DMS153 (cell line): Measurements from ENCODE around the gene YWHAE.
"Not testable (repeated sequence)": the region's sequence is repeated elsewhere in the genome, so short reads cannot be mapped to it uniquely, and the experiment has no call there.

Experiments used
- DNase-seq: peaks from one replicate; lab custom pipeline; 2025; lab: John Stamatoyannopoulos, UW

The YWHAE gene

DNA sequence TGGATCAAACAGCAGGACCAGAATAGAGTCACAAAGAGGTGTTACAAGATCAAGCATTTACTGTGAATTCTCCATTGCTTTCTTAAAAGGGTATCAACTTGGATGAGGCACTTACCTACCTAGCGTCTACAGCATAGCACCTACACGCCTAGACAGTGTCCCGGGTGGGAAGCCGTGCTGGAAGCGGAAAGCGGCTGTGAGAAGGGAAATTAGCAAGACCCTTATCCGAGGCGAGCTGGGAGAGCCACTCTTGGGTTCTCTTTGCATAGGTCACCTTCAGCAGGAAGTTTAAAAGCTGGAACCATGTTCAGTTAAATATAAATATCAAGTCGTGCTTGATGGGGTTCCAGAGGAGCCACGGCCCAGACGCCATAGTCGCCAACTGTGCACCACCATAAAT, 74.3 kb downstream of the YWHAE start:
- no peak for DNase-seq

DNA sequence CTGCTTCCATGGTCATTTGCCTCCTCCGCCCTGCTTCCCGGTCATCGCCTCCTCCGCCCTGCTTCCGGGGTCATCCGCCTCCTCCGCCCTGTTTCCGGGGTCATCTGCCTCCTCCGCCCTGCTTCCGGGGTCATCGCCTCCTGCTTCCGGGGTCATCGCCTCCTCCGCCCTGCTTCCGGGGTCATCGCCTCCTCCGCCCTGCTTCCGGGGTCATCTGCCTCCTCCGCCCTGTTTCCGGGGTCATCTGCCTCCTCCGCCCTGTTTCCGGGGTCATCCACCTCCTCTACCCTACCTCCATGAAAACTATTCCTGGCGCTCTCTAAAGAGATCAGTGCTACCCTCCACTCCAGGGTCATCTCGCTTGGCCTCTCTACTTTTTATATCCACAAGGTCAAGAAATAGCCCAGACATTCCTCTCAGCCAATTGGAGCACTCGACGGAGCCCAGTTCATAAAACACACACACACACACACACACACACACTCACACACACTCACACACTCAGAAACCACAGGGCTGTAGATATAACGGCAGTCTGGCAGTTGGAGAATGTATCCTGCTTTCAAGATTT, 75.7 kb downstream of the YWHAE start:
- no peak for DNase-seq

DNA sequence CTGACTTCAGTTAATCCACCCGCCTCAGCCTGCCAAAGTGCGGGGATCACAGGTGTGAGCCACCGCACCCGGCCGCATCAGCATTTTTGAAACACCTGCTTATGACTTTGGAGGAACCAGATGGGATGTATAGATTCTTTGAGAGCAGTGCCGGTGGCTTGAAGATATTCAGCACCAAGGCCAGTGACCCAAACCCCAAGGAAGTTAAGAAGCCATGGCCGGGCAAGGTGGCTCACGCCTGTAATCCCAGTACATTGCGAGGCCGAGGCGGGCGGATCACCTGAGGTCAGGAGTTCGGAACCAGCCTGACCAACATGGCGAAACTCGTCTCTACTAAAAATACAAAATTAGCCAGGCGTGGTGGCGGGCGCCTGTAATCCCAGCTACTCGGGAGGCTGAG, 76.7 kb downstream of the YWHAE start:
- DNase-seq: no peak

DNA sequence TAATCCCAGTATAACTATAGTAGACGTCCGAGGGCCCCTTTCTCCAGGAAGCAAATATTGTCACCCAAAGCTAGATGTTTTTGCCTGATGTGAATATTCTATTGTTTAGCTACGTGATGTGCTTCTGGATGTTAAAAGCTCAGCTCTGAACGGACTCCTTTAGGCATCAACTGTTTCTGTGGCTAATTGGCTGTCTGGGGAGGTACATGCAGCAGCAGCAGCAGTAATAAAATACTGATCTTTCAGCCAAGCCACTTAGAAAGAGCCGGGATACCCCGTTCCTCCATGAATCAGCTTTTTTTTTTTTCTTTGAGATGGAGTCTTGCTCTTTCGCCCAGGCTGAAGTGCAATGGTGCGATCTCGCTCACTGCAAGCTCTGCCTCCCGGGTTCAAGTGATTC, 77.5 kb downstream of the YWHAE start:
- DNase-seq: no peak

DNA sequence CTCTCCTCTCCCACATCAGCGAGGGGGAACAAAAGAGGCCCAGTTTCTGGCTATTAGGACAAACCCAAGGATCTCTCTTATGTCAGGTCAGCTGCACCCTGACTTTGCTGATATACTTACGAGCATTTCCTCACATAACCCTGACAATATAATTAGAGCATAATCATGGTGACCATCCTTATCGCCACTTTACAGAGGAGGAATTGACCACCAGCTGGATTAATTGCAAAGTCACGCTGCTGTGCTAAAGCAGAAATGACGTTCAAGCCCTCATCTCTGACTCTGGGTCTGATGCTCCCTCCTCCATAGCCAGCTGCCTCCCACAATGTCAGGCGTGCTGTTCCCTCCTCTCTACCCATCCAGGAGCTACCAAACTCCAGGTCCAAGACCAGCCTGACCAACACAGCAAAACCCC, 78.0 kb downstream of the YWHAE start:
- DNase-seq: no peak

DNA sequence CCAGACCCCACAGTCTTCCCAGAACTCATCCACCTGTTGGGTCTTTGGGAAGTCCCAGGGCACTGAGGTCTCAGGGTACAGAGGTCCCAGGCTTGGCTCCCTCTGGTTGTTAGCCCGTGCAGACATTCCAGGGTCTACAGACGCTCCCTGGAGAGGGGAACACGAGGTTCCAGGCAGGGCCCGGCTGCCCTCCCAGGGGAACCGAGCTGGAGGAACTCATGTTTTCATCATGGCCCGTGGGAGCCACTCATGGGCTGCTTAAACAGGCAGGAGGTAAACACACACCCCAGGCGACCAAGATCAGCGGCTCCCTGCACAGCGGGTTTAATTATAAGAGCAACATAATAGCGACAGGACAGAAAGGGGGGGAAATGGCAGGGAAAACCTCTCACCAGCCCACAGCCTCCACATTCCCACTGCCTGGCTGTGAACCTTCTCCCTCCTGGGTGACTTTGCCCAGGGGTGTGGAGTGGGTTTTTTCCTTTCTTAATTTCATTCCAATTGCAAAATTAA, 84.1 kb downstream of the YWHAE start:
- peak; percentile 41 for DNase-seq

DNA sequence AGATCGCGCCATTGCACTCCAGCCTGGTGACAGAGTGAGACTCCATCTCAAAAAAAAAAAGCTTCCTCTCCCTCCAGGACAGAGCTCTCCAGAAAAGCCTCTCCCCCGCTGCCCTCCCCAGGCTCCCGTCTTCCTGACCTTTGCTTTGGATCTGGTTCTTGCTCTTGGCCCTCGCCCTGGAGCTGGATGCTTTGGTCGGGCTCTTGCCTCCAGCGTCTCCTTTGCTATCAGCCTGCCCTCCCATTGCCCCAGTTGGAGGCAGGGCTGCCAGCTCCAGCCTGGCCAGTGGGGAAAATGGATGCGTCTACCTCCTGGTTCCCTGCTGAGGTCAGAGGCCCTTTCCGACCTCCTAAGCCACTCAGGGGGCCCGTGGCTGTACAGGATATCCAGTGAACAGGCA, 84.6 kb downstream of the YWHAE start:
- DNase-seq: no peak

DNA sequence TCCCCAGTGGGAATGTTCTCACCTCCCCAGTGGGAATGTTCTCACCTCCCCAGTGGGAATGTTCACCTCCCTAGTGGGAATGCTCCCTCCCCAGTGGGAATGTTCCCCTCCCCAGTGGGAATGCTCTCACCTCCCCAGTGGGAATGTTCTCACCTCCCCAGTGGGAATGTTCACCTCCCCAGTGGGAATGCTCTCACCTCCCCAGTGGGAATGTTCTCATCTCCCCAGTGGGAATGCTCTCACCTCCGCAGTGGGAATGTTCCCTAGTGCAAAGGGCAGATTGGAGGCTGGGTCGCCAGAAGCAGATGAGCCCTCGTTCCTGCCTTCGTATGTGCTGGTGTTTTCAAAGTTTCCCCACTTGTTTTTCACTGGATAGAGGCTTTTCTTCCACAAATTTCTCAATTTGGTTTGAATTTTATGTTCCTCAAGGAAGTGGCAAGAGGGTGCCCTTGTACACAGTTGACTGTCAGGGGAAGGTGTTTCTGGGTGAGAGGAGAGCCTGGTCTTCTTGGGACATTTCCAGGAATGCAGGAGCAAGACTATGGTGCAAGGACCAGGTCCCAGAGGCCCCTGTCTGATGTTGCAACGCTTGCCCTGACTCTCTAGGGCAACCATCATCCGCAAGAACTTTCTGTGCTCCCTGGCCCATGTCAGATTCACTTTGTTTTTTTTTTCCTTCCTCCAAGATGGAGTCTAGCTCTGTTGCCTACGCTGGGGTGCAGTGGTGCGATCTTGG, 86.6 kb downstream of the YWHAE start:
- DNase-seq: no peak

DNA sequence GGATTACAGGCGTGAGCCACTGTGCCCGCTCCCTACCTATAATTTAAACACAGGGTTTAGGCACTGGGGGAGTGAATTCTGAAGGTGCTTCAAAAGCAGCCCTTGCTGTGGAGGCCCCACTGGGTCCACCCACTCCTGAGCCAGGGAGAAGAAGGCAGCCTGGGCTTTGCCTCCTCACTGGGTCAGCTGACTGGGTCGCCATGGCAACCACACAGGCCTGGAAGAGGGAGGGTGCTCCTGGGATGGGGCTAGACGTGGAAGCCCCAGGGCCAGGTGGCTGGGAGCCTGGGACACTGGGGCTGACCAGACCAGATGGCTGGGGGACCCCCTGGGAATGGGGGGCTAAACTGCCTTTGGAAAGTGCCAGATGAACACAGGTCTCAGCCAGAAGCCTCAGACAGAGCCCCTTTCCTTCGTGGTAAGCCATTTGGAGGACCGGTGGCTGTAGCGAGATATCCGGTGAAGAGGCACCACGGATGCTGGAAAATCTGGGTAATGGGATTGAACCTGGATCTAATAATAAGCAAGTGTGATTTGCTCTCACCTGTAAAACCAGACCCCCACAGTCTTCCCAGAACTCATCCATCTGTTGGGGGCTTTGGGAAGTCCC, 87.7 kb downstream of the YWHAE start:
- DNase-seq: no peak

DNA sequence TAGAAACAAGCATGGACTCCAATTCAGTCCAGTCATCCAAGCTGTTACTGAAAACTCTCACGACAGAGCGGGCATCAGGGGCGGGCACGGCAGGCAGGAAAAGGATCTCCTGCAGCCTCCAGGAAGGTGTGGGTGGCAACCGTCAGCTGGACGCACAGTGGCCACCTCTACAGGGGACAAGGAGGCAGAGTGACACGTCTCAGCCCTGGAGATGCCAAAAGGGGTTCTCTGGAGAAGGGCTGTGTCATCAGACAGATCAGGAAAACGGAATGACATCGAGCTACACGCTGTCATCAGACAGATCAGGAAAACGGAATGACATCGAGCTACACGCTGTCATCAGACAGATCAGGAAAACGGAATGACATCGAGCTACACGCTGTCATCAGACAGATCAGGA, 92.2 kb downstream of the YWHAE start:
- not testable (repeated sequence) for DNase-seq

DNA sequence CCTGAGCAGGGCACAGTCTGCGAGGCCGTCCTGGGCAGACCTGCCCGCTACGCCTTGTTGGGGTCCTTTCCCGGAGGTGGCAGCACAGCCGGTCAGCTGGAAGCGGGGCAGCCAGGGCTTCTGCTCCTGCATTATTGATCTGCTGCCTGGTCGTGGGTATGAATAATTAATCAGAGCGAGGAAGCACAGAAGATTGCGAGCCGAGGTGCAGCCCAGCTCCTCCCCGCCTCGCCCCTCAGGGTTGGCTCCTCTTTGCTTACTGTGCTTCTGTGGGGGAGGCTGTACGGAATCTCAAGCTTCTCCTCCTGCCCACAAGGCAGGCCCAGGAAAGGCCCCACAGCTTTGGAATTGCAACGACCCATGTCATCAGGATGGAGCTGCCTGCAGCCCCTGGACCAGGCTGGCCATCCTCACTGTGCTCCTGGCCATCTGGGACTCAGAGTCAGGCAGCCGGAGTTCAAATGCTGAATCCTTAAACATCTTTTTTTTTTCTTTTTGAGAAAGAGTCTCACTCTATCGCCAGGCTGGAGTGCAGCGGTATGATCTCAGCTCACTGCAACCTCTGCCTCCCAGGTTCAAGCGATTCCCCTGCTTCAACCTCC, 95.0 kb downstream of the YWHAE start:
- no peak for DNase-seq

DNA sequence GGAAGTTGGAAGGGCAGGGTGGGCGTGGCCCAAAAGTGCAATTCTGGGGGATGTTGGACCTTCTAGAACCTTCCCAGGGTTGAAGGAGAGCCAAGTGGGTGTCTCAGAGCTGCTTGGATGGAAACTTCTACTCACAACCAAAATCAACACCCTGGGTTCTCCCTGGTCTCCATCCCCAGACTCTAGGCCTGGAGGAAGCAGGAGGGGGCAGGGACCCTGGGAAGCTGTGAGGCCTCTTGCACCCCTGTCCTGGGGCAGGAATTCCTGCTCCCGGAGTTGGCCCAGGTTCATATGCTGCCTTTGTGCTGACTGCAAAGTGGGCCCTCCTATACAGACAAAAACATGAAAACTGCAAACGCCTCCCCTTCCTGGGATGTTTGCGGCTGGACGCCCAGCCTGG, 95.5 kb downstream of the YWHAE start:
- no peak for DNase-seq

DNA sequence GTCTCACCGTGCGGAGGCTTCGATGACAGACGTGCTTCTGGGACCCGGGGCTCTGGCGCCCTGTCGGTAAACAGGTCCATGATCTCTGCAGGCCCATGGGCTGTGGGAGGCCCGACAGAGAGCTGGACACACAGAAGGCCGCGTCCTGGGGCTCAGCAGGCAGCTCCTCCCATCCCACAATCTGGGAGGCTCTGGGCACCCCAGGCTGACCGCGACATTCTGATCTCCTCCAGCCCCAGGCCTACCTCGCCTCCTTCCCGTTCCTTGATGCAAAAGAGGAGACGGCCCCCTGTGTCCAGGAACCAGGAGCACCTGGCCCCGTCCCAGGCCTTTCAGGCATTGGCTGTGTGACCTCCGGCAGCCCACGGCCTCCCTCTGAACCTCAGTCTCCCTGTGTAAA, 97.3 kb downstream of the YWHAE start:
- DNase-seq: no peak

DNA sequence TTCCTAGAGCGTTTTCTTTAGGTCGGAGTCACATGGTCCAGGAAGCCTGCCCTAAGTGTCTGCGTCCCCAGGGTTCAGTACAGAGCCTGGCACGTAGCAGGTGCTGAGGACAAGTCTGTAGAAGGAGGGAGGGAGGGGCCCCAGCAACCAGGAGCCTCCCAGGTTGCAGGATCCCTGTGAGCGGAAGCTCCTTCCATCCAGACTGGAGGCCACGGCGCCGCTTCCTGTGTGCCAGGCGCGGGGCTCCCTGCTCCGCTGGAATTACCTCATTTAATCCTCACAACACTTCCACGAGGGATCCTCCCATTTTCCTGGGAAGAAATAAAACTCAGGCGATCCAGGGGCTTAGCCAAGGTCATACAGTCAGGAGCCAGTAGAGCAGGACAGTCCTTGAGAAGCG, 98.5 kb downstream of the YWHAE start:
- DNase-seq: no peak

DNA sequence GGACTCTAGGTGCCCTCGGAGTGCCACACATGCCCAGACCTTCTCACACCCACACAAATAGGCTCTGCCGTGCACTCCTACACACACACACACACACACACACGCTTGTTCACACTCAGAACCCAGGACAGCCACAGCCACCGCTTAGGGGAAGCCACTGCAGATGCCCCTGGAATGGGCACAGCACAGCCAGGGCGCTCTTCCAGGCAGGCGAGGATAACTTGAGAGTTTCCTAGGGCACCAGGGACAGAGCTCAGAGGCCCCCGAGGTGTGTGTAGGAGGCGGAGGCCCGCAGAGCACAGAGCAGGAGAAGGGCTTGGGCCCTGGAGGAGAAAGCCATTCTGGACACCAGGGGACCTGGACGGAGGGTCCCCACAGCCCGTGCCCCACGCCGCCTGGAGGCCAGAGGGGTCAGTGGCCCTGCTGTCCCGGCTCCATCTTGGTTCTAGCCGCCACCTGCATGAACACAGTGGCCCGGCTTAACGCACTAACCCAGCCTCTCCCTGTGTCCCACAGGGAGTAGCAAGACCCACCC, 99.6 kb downstream of the YWHAE start:
- no peak for DNase-seq

DNA sequence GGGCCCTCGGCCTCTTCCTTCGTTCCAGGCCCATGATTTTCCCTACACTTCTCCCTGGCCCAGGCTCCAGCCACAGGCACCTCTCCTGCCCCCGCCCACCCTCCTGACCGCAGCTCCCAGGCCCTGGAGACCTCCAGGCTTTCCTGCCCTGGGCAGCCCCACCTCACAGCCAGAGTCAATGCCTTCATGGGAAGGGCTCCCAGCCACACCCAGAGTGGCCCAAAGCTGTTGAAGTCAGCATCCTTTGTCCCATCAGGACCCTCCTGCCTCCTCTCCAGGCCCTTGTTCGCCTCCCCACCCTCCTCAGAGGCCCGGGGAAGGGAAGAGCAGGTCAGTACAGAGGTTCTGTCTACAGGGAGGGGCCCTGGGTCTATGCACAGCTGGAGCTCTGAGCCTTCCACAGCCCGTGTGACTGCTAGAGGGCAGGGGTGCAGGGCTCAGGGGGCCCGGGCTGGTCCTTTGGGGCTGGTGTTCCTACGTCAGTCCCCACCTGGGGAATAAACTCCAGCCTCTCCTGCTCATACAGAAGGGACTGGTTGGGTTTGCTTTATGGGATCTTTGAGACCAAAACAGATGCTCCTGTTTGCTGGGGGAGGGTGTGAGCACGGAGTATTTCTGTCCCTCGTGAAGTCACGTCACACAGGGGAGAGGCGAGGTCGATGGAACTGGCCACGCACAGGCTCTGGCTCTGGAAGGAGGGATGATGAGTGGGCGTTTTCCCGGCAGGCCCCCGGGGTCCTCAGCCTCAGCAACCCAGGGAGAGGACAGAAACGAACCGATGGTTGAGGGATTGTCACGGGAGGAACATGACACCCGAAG, 100.3 kb downstream of the YWHAE start:
- DNase-seq: no peak

DNA sequence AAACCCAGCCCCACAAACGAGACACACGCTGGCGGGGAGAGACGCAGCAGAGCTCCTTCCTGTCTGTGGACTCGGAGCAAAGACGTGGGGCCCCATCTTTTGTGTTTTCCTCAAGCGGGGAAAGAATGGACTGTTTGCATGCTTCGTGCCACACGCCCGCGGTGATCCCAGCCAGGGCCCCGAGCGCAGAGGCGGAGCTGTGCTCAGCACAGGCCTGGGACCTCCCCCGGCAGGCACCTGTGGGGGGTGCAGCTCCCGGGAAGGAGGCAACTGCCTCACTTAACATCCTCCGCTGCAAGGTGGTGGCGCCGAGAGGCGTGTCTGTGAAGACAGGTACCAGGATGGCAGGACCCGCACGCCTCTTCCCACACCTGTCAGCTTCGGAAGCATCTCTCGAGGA, 101.4 kb downstream of the YWHAE start:
- DNase-seq: no peak
